Measurements from ENCODE around the gene ARHGEF5.
"Not testable (repeated sequence)": the region's sequence is repeated elsewhere in the genome, so short reads cannot be mapped to it uniquely, and the experiment has no call there.

The ARHGEF5 gene

GRCh38 chr7:144418931-144419330 is 63.7 kb downstream of the ARHGEF5 start:
- DNase-seq (ENCODE audit: low read depth in 2 of 3, low spot score in 1 of 3): not testable (repeated sequence)

- not testable (repeated sequence) for DNase-seq (ENCODE audit: low read depth in 2 of 3, low spot score in 1 of 3)
These were observed 72.3 kb downstream of the ARHGEF5 start for GRCh38 chr7:144427539-144427938.

- DNase-seq (ENCODE audit: low read depth in 2 of 3, low spot score in 1 of 3): no peak
These were observed 73.2 kb downstream of the ARHGEF5 start for GRCh38 chr7:144428431-144428830.

All from stimulated activated CD4-positive, alpha-beta T cell treated with anti-CD3 and anti-CD28 coated beads, Interleukin-12 subunit alpha, Interleukin-12 subunit beta, amount 100 ng/mL, for 48 hours (primary cell).